HG02852 (cell line): ENCODE data around the gene RAP1GDS1.
A peak's percentile ranks its signal among the peaks of the same experiment; 100 is the strongest.
"Not testable (repeated sequence)": the region's sequence is repeated elsewhere in the genome, so short reads cannot be mapped to it uniquely, and the experiment has no call there.

Experiments
- ATAC-seq: cut with Tn5 transposase; IDR thresholded peaks from one replicate; pipeline ENCODE4 v1.9.1; 2021; ENCODE audit warnings: mild to moderate bottlenecking, moderate library complexity; ENCODE audit not compliant: unreplicated experiment

RAP1GDS1 gene

GRCh38 chr4:98285676-98286075, 24.5 kb downstream of the RAP1GDS1 start:
- ATAC-seq, result no peak

DNA sequence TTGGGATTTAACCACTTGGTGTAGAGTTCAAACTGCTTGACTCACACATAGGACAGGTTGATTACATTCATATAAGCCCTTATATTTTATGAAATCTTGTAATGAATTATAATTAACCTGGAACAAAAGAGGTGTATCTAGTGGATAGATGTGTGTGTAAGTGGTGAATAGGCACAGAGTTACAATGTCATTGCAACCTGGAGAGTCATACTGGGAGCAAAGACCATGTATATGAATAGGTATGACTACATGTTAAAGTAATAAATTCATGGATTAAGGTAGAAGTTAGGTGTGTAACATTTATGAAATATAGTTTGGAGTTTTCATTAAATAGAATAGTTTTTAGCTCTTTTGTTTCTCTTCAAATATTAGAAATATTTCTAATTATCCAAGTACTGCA, 26.1 kb downstream of the RAP1GDS1 start:
- ATAC-seq, result no peak

GRCh38 chr4:98288671-98289070, 27.5 kb downstream of the RAP1GDS1 start:
- ATAC-seq, result peak; percentile 48

GRCh38 chr4:98289375-98289774, 28.2 kb downstream of the RAP1GDS1 start:
- peak; percentile 75 for ATAC-seq

- no peak for ATAC-seq
These were observed 29.3 kb downstream of the RAP1GDS1 start for GRCh38 chr4:98290511-98290910.

DNA sequence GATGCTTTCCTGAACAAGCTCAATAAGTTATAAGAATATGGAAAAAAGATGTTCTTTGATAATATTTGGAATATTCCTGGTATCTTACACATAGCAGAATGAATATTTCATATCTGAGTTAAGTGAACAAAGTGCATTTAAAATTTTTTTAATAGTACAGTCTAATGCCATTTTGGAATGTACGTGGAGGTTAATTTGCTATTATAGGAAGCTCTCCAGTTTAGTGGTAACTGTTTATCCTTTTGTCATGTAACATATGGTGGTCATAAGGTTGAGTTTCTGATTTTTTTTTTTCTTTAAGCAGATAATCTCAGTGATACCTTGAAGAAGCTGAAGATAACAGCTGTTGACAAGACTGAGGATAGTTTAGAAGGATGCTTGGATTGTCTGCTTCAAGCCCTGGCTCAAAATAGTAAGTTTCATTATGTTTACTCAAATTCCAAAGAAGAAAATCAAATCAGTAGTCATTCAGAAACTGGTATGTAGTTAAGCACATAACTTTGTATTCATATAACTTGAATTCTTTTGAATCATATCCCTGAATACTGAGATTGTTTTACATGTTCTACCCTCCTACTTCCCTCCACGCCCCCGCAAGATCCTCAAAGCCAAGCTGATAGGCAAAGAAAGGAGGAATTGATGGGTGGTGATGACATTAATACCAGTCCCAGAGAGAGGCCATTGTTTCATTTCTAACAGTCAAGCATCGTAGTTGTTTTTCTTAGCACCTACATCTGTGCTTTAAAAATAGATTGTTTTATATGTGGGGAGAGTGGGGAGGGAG, 32.1 kb downstream of the RAP1GDS1 start:
- no peak for ATAC-seq

DNA sequence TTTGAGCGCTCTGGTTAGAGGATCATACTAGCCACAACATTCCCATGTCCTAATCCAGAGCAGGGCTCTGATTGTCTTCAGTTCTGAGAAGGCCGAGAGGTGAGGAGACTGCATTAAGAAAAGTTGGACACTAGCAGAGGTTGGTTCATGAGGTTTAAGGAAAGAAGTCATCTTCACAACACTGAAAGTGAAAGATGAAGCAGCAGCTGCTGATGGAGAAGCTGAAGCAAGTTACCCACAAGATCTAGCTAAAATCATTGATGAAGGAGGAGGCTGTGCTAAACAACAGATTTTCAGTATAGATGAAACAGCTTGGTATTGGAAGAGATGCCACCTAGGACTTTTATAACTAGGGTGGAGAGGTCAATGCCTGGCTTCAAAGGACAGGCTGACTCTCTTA, 36.8 kb downstream of the RAP1GDS1 start:
- no peak for ATAC-seq

GRCh38 chr4:98300706-98301105, 39.5 kb downstream of the RAP1GDS1 start:
- no peak for ATAC-seq

DNA sequence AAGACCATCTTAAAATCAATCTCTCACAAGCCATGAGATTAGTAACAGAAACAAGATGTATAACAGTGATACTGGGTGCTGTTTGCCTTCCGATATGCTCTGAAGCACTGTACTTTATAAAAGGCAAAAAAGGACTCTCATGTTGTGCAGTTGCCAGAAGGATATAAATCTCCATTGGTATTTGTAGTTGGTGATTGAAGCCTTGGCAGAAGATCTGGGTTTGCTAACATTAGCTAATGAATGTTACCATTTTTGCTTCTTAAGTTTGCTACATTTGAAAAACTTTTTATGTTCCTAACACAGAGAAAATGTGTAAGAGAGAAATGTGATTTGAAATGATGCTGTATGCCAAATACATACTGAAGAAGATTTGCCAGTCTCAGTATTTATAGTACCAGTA, 44.4 kb downstream of the RAP1GDS1 start:
- no peak for ATAC-seq

DNA sequence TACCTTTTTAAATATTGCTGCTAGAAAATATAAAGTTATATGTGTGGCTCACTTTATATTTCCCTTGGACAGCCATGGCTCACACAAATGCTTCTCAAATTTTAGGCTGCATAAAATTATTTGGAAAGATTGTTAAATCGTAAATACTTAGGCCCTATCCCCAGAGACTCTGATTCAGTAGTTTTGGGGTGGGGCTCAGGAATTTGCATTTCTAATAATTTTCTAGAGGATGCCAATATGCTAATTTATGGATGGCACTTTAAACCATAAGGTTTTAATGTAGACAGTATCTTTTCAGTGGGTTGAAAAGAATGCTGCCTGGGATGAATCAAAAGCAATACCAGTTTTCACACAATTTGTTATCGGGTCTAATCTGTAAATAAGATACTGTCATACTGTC, 49.7 kb downstream of the RAP1GDS1 start:
- no peak for ATAC-seq

GRCh38 chr4:98311656-98312055, 50.5 kb downstream of the RAP1GDS1 start:
- no peak for ATAC-seq

DNA sequence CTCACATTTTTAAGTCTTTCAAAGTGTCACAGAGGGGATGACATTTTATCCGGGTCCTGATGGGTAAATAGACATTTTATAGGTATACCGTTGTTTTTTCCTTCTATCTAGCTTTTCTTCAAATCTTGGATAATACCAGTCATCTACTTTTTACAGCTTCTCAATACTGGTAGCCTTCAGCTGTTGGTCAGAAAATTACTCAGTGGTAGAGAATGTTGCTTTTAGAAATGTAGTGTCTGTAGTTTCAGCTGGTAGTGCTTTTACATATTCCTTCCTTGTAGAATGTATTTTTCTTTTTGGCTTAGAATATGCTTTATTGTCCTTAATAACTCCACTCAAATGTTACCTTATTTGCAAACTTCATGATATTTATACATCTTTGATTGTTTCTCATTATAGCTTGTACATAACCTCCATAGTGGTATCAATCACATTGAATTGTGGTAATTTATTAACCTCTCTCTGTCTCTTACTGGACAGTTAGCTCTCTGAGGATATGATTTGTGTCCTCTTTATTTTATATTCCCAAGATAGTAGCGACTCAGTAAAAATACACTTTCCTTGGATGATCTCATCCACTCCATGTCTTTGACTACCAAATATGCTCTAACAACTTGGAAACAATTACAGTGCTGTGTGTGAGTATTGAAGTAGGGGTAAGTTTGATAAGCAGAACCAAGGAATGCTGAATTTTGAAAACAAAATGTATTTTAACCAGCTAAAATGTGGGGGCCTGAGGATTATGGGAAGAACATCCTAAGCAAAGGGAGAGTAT, 53.8 kb downstream of the RAP1GDS1 start:
- ATAC-seq, result no peak

DNA sequence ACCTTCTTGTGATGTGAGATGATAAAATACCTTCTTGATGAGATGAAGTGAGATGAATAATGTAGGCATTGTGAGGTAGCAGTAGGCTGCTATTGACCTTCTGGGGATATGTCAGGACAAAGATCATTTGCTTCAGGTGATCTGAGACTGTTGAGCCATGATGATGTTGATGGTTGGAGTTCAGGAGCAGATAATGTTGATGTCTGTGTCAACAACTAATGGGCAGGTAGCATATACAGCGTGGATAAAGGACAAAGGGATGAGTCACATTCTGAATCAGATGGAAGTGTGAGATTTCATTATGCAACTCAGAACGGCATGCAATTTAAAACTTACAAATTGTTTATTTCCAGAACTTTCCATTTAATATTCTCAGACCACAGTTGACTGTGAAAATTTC, 57.3 kb downstream of the RAP1GDS1 start:
- no peak for ATAC-seq

- ATAC-seq, result no peak
These were observed 57.8 kb downstream of the RAP1GDS1 start for GRCh38 chr4:98319021-98319420.

GRCh38 chr4:98326168-98326567, 65.0 kb downstream of the RAP1GDS1 start:
- ATAC-seq, result no peak

DNA sequence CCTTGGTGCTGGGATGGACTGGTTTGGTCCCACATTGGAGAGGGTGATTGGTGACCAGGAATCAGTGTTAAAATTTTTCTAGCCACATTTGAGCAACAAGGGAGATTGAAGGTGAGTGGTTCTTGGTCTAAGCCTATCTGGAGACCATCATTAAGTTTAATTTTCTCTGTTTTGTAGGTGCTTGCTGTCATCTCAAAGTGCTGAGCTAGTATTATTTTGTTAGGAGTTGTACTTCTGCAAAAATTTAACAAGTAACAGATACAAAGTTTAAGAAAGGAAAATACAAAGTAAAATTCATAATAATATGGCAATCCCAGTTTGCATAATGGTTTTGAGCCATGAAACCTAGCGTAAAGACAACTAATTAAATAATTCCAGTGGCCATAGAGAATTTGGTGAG, 66.5 kb downstream of the RAP1GDS1 start:
- no peak for ATAC-seq

GRCh38 chr4:98329879-98330640, 68.9 kb downstream of the RAP1GDS1 start:
- ATAC-seq, result not testable (repeated sequence)

GRCh38 chr4:98332017-98332416, 70.8 kb downstream of the RAP1GDS1 start:
- ATAC-seq, result no peak

GRCh38 chr4:98334461-98334860, 73.3 kb downstream of the RAP1GDS1 start:
- no peak for ATAC-seq

DNA sequence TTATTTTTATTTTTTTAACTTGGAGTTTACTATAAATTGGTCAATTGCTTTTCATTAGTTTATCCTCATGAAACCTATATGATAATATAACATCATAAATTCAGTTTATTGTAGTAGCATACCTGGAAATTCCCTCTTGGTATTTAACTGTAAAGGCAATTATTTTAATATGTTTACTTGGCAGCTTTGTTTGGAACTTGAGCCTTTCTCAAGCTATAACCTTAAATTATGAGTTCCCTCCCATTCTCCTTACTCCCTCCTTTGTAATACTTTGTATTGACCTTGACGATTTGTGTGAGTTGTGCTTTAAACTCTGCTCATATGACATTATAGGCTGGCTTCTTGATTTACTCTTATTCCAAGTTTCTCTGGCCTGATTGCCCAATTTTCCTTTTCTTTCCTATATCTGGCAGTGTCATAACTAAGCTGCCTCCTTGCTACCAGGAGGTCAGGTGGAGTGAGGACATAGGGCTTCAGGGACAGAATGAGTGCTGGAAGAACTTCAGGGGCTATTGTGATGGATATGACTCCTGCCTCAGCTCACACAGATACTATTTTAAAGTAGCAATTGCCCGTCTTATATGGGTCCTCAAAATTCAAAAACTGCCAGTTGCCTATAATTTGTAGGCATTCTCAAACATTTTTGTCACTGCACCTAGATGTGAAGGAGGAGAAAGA, 77.7 kb downstream of the RAP1GDS1 start:
- ATAC-seq, result no peak

GRCh38 chr4:98341309-98341708, 80.1 kb downstream of the RAP1GDS1 start:
- no peak for ATAC-seq
